OCI-M2 (cell line): ENCODE results near the gene REV3L.
A peak's percentile ranks its signal among the peaks of the same experiment; 100 is the strongest.
"Not testable (repeated sequence)": the region's sequence is repeated elsewhere in the genome, so short reads cannot be mapped to it uniquely, and the experiment has no call there.

ENCODE experiments used
- DNase-seq: peaks from one replicate; lab custom pipeline; 2025; ENCODE audit not compliant: unreplicated experiment; lab: John Stamatoyannopoulos, UW

Gene REV3L

DNA sequence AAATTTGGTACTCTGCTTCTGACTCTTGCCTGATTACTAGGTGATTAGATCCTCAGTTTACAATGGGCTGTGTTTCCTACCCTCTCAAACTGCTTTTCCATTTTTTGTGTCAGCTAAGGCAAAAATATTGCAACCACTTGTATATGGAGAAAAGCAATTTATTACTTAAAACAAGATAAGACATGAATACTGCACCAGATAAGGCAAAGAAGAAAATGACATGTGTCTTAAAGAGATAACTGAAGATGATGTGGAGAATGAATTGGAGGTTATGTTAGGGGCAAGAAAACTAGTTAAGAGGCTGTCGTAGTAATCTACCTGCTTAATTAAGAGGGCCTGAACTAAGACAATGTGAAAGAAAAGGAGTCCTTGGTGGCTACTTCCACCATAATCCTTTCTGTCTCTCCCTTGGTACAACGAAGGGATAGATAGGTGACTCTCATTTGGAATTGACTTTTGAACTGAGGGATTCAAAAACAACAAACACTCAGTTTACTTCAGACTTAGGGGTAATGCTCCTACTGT is 16.3 kb upstream of the REV3L start:
- no peak for DNase-seq

GRCh38 chr6:111494951-111495635 is 12.1 kb upstream of the REV3L start:
- no peak for DNase-seq

DNA sequence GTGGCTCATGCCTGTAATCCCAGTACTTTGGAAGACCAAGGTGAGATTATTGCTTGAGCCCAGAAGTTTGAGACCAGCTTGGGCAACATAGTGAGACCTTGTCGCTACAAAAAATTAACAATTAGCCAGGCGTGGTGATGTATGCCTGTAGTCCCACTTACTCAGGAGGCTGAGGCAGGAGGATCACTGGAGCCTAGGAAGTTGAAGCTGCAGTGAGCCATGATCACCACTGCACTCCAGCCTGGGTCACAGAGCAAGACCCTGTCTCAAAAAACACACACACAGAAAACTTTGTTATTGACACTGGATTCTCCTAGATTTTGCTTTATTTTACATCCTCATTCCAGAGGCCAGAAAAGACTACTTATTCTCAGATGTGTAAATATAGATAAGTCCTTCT is 9.5 kb upstream of the REV3L start:
- no peak for DNase-seq

- DNase-seq: no peak
Measured at GRCh38 chr6:111490067-111490466, 7.0 kb upstream of the REV3L start.

GRCh38 chr6:111487661-111488060 is 4.6 kb upstream of the REV3L start:
- no peak for DNase-seq

- DNase-seq: no peak
Measured at GRCh38 chr6:111486921-111487320, 3.9 kb upstream of the REV3L start.

DNA sequence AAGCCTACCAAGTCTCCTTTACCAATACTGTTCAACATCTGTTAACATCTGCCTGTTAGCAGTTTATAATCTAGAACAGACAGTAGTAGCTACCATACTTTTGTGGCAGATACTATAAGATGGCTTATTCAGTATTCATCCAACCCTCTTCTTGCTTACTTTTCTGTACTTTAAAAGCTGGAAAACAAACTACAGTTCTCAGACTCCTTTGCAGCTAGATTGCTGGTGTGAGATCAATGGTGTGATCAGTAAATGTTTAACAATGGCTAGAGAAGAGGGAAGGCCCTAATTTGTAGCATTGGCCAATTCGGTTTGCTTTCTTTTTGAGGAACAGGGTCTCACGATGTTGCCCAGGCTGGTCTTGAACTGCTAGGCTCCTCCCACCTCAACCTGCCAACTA is 3.5 kb upstream of the REV3L start:
- DNase-seq: no peak

DNA sequence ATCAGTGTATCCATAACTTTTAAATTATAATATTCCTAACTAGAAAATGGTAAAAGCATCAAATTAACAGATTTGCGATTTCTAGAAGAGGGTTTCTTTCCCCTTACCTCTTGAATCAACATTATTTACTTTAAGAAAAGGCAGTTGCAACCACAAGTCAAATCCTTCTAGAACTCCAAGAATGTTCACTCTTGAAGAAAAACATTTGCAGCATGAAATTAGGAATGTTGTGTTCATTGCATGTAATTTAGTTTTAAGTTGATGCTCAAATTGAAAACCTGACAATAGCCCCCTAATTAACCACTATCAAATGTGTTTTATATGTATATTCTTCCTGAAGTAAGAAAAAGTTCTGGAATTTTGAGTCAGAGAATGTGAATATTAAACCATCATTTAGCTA is 2.3 kb upstream of the REV3L start:
- DNase-seq: no peak

- no peak for DNase-seq
Measured at GRCh38 chr6:111484633-111484930, 1.6 kb upstream of the REV3L start.

DNA sequence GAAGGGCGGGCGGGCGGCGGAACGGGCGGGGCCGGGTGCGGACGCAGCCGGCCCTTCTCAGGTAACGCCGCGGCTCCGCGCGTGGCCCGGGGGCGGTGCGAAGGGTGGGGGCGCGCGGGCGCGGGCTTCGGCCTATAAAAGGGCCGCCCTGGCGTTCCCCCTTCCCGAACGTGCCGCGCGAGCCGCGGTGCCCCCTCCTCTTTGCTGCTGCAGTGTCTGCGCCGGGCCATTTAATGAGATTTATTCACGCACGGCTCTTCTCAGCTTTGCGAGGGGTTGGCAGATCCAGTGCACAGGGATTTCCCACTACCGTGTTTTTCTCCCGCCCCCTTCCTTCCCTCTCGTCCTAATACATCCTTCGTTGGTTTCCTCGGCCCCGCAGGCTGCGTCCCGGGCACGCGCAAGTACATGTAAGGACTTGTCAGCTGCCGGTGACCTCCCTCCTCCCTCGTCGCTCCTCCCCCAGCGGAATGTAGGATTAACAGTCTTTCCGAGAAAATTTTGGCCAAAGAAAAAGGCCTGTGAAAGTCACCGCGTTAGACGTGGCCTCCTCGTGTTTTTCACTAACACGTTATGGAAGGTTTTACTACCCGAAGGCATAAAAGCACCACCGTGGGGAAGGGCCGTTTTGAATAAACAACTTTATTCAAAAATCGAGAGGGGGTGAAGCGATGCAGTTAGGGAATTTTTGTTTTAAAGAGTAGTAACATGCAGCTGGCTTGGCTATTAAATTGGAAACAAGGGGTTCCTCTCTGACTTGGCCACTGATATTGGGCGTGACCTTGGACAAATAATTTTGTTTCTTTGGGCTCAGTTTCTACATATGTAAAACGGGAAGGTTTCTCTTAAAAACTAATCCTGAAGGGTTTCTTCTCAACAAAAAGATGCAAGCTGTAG is 966 bp upstream of the REV3L start:
- DNase-seq: peak; percentile 69

DNA sequence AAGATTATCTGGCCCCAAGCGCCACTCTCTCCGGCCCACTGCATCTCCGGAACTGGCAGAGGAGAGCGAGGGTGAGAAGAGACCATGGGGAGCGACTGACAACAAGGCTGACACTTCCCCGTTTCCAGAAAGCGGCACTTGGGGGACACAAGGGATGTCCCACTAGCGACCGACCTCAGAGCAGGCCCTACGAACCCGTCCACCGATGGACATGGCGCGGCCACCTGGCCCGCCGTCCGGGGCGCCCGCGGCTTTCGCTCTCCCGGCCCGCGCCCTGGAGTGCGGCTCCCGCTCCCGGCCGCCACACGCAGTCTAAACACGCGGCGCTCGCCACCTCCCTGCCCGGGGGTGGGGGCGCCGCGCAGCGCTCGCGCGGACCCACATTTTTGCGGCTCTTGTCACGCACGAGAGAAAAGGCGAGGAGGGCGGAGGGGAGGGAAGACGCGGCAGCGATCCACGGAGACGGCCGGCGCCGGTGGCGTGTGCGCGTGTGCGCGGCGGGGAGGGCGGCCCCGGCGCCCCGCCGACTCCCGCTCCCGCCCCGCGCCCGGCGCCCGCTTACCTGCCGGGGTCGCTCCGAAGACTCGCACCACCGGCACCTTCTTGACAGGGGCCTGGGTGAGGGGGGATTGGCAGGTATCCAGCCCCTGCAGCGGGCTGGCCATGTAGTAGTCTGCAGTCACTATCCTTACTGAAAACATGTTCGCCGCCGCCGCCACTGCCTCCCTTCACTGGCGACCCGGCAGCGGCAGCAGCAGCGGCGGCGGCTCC is 645 bp downstream of the REV3L start:
- DNase-seq: no peak

DNA sequence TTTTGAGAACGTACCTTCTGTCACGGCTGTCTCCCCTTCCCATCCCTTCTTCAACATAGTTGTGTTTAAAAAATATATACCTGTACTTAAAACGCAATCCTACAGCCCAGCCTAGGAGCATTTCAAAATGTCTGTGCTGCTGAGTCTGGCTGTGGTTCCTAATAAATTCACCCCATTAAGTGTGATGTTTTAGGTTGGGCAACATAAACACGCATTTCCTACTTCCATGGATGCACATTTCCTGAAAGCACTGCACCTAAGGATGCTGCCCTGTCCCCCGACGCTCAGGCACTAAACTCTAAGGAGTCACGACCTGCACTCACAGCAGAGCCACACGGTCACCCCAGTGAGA is 1.2 kb downstream of the REV3L start:
- no peak for DNase-seq

DNA sequence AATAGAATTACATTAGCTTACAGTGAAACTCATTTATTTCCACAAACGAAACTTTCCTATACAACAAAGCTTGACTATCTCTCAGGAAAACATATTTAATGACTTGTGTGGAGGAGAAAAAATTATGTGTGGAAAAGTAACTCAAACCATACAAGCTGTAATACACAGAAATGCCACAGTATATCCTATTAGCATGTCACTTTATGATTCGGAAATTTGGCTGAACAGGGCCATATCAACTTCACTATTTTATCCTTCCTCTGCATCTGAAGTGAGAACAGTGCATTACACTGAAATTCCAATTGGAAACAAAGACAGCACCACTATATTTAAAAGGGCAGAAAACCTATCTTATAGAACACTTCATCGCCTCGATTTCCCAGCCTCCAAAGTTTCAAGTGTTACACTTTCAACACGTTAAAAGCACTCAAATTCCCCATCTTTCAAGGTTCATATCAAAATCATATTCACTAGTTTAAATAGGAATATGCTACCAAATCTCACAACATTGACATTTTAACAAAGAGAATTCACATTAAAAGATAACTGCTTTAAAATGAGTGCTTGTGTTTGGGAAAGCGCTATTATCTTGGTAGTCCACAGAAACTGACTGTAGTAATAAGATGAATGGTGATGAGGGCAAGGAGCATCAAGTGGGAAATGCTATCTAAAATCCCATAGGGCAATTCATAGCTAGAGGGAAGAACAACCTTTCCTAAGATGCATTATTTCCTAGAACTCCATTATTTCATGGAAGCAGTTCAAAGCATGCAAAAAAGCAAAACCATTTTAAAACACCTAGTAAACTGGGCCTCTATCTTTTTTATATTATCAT is 1.8 kb downstream of the REV3L start:
- no peak for DNase-seq

DNA sequence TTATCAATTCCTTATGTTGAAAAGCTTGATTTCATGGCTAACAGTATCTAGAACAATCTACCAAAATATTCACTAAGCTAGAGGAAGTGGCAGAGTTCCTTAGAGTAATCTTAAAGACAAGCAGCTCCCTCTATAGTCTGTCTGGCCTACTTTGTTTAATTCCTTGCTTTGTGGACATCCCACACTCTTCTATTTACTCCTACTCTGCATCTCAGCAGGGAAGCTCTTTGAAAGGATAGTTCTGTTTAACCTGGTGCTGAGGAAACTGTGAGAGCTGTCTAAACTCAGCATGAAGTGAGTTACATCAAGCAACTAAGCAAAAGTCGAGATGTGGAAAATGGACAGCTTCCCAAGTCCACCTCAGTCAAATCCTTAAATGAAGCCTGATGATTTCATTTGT is 4.3 kb downstream of the REV3L start:
- no peak for DNase-seq

- DNase-seq: no peak
Measured at GRCh38 chr6:111478064-111478476, 4.9 kb downstream of the REV3L start.

GRCh38 chr6:111477481-111477938 is 5.5 kb downstream of the REV3L start:
- DNase-seq: no peak

GRCh38 chr6:111476061-111476460 is 7.0 kb downstream of the REV3L start:
- not testable (repeated sequence) for DNase-seq

GRCh38 chr6:111474771-111475170 is 8.2 kb downstream of the REV3L start:
- DNase-seq: no peak

DNA sequence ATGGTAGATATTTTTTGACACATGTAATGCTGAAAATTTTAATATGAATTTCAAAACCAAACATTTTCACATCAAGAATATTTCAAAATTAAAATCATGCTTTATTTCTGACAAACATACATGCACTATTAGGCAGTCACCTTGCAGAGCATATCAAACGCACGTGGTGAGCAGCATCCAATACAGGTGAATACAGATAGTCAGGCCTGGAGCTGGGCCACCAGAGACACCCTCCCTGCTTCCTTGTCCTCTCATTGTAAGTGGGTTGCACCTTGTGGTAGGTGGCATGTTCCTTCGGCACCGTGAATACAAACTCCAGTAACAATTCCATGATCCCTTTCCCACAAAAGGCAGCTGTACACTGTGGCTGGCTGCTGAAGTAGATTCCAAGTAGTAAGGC is 8.9 kb downstream of the REV3L start:
- DNase-seq: no peak

DNA sequence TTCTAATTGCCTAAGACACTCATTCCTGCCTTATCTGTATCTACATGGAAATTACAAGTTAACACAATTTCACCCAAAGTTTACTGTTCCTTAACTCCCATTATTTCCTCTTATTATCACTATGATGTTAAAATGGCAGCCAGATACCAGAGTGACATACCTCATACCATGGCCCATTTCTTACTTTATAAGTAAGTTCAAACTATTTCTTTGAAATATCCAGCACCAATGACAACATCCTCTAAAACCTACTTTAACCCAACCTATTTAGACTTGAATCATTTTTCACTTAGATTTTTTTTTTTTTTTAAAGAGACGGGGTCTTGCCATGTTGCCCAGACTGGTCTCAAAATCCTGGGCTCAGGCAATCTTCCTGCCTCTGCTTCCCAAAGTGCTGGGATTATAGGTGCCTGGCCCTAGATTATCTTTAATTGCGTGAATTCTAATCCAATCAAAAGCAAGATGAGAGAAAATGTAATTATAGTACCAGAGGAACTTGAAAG is 10.0 kb downstream of the REV3L start:
- DNase-seq: no peak

- no peak for DNase-seq
Measured at GRCh38 chr6:111471958-111472357, 11.1 kb downstream of the REV3L start.
